Activated CD8-positive, alpha-beta memory T cell treated with anti-CD3 and anti-CD28 coated beads, Interleukin-2, amount 50 U/mL, for 4 hours (primary cell): ENCODE results near the gene PLSCR1.
"Not testable (repeated sequence)": the region's sequence is repeated elsewhere in the genome, so short reads cannot be mapped to it uniquely, and the experiment has no call there.

Experiments
- DNase-seq: peaks from one replicate; pipeline ENCODE4 v3.0.0-alpha.2; 2020

Gene PLSCR1

DNA sequence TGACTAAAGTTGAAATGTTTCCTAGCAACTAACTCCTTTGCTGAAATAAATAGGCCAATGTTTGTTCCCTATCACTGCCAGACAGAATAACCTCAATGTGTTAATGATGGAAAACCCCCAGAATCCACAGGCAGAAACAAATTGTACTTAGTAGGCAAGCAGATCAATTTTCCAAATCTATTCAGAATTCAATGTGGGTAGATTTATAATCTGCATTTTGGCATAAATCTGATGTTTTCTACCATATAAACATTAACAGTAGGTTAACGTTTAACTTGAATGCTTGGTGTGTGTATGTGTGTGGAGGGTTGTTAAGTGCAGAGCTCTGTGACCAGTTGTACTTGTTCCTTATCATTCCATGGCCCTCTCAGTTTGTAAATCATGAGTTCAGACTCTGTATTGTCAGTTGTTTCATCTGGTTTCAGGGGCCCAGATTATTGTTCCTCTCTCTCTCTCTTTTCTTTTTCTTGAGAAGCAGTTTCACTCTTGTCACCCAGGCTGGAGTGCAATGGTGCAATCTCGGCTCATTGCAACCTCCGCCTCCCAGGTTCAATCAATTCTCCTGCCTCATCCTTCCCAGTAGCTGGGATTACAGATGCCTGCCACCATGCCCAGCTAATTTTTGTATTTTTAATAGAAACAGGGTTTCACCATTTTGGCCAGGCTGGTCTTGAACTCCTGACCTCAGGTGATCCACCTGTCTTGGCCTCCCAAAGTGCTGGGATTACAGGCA is 32.8 kb downstream of the PLSCR1 start:
- DNase-seq = no peak

DNA sequence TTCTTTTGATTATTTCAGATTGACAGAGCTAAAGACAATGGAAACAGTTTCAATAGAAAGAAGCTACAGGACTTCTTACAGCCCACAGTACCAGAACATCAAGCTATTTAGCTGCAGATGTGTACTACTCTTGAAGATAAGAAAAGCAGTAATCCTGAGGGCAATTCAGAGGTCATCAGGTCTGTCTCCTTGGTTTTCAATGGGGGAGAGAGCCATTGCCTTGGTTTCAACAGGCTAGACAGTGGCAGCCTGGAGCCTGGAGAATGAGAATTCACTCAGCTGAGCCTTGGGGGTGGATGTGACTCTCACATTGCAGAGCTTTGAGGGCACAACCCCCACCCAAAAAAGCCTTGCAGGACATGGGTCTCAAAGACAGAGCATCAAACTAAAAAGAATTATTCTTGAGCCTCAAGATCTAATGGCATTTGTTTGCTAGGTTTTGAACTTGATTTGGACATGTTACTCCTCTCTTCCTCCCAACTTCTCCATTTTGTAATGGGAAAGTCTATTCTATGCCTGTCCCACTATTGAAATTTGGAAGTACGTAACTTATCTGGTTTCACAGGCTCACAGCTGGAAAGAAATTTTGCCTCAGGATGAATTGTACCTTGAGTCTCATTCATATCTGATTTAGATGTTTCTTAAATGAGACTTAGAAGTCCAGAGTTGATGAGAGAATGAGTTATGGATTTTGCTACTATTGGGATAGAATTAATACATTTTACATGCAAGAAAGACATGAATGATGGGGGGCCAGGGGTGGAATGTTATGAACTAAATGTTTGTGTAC is 36.9 kb downstream of the PLSCR1 start:
- no peak for DNase-seq

DNA sequence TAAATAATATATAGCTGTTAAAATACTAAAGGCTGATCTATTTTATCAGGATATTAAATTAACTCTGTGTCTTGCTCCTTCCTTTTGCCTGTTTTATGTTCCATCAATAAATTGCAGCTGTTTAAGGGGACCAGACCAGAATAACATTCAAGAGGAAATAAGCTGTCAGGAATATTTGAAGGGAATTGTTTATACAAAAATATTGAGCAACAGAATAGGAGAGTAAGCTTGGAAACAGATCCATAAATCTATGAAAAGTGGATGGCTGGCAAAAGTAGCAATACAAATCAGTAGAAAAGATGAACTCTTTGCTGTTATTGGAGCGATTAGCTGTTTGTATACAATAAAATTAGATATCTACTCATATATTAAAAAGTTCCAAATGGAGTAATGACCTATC is 38.9 kb downstream of the PLSCR1 start:
- DNase-seq = no peak

DNA sequence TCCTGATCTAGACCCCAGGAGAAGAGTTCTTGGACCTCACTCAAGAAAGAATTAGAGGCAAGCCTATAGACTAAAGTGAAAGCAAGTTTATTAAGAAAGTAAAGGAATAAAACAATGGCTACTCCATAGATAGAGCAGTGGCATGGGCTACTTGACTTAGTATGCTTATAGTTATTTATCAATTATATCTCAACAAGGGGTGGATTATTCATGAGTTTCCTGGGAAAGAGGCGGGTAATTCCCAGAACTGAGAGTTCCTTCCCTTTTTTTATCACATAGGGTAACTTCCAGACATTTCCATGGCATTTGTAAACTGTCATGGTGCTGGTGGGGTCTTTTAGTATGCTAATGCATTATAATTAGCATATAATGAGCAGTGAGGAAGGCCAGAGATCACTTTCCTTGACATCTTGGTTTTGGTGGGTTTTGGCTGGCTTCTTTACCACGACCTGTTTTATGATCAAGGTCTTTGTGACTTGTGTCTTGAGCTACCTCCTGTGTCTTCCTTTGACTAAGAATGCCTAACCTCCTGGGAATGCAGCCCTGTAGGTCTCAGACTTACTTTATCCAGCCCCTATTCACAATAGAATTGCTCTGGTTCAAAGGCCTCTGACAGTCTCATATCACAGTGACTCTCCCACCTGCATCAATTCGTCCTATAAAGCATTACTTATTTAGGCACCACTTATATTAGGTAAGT is 39.8 kb downstream of the PLSCR1 start:
- DNase-seq = no peak

DNA sequence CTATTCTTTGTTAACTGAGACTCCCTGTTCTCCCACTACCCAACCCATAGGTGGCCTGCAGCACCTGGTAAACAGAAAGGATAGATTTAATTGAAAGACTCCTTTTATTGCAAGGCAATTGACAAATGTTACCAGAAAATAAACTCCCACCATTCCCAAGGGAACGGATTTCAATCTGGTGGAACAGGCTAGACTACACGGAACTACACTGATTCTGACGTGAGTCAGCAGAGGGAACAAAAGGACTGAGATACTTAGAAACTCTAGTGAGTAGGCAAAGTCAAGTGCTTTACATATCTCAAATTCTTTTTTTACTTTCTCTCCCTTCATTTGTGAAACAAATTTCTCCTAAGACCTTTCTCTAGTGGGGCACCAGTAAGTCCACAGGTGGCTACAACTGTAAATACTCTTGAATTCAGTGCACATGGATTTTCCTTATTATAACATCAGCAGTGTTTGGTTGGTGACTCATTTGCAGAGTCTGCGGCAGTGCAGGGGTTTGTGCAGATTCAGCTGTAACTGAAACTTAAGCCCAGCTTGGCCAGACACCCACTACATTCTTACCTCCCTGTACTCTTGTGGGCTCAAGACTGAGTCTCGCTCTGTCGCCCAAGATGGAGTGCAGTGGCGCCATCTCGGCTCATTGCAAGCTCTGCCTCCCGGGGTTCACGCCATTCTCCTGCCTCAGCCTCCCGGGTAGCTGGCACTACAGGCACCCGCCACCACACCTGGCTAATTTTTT is 40.8 kb downstream of the PLSCR1 start:
- no peak for DNase-seq

DNA sequence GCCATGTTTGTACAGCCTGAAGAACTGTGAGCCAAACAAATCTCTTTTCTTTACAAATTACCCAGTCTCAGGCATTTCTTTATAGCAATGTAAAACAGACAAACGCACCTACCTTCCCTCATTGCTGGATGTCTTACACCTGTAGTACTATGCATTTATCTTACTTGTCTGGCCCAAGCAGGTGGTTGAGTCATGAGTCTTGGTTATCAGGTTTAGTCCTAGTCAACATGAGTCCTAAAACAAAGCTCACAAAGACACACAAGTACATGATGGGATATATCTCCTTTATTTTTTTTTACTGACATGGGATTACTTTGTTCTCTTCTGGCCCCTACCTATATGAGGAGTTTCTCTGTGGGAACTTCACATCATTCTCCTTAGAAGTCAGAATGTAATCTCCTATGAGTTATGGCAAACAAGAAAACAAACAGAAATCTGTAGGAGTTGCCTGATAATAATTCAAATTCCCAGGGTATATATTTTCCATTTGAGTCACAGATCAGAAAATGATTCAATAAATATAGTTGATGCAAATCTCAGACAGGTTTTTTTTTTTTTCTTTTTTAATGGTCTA is 41.4 kb downstream of the PLSCR1 start:
- DNase-seq = no peak

DNA sequence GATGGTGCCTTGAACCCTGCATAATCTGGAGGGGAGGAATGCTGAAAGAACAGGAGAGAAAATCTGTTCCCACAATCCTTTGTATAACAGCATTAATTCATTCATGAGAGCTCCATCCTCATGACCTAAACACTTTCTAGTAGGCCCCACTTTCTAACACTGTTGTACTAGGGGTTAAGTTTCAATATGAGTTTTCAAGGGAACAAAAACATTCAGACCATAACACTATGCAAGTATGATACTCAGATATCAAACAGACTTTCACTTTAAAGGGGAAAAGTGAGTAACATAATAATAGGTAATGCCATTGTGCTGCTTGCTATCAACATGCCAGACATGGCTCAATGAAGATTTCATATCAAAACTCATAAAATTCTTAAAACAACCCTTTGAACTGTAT is 42.7 kb downstream of the PLSCR1 start:
- no peak for DNase-seq

DNA sequence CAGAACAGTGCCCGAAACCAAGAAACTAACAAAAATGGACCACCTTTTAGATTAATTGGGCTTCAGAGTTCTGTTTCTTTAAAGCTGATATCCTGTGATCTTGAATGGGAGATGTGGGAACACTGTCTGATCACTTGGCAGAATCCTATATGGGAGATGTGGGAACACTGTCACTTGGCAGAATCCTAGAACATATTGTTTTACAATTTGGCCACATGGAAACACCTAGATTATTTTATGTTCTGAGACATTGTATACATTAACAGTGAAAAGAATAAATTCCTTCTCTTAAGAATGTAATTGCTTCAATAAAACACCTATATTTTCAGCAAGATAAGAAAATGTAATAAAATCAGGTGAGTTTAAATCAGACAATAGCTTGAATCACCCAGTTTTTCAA is 44.7 kb downstream of the PLSCR1 start:
- DNase-seq = no peak

DNA sequence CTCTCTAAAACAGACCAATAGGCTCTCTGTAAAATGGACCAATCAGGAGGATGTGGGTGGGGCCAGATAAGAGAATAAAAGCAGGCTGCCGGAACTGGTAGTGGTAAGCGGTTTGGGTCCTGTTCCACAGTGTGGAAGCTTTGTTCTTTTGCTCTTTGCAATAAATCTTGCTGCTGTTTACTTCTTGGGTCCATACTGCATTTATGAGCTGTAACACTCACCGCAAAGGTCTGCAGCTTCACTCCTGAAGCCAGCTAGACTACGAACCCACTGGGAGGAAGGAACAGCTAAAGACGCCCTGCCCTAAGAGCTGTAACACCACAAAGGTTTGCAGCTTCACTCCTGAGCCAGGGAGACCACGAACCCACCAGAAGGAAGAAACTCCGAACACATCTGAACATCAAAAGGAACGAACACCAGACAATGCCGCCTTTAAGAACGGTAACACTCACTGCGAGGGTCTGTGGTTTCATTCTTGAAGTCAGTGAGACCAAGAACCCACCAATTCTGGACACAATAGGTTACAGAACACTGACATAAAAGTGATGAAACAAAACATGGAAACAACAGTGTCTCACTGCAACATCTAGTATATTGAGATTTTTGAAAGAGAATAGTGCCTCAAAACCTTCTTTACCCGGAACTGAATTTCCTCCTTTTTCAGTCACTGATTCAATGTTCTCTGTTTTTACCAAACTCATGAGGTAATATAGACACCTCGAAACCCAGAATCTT is 46.2 kb downstream of the PLSCR1 start:
- DNase-seq = no peak

DNA sequence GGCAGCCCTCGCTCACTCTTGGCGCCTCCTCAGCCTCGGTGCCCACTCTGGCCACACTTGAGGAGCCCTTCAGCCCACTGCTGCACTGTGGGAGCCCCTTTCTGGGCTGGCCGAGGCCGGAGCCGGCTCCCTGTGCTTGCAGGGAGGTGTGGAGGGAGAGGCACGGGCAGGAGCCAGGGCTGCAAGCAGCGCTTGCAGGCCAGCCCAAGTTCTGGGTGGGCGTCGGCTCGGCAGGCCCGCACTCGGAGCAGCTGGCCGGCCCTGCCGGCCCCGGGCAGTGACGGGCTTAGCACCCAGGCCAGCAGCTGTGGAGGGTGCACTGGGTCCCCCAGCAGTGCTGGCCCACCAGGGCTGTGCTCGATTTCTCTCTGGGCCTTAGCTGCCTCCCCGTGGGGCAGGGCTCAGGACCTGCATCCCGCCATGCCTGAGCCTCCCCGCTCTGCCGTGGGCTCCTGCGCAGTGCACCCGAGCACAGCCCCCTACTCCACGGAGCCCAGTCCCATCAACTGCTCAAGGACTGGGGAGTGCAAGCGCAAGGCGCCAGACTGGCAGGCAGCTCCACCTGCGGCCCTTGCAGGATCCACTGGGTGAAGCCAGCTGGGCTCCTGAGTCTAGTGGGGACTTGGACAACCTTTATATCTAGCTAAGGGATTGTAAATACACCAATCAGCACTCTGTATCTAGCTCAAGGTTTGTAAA is 47.1 kb downstream of the PLSCR1 start:
- not testable (repeated sequence) for DNase-seq

DNA sequence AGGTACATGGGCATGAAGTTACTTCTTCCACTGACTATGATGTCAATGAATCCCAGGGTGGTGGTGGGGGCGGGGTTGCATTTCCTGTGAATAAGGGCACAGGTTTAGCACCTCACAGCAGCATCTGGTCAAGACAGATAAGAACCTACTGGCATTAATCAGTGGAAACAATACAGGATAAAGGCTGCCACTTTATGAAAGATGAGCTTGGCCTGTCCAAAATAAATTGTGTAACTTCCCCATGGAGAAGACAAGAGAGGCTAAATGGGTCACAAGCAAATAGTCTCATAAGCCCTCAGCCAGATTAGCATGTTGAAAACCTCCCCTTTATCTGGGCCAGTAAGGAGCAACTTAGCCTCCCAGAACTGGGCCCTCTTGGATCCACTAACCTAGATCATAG is 47.7 kb downstream of the PLSCR1 start:
- no peak for DNase-seq

DNA sequence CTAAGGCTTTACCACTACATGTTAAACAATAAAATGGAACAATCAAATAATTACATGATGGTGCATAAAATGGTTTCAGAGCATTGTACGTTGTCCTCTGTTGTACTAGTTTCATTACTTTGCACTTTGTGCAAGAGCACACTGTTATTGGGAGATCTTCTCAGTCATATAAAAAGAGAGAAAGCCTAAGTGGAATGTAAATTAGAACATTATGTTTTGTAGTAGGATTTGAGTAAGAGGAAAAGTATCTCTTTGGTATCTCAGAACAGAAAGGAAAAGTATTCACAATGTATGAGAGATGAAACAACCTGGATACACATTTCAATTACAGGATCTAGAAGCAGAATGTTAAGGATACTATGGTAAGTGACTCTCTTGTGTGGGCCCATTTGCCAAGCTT is 48.2 kb downstream of the PLSCR1 start:
- DNase-seq = no peak

DNA sequence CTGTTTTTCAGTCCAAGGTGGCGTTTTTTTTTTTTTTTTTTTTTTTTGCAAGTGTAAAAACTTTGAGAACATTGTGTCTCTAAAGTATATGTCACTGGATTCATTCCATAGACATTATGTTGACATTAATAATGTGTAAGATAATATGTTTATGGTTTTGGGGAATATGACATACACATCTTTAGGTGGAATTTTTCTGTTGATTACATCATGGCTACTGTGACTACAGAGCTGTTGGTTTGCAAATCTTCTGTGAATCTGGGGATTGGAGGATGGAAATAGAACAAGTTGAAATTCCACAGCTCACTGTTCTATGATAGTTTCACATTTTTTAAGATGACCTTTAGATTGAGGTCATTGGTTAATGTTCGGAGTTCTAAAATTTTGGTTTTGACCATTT is 50.6 kb downstream of the PLSCR1 start:
- no peak for DNase-seq

DNA sequence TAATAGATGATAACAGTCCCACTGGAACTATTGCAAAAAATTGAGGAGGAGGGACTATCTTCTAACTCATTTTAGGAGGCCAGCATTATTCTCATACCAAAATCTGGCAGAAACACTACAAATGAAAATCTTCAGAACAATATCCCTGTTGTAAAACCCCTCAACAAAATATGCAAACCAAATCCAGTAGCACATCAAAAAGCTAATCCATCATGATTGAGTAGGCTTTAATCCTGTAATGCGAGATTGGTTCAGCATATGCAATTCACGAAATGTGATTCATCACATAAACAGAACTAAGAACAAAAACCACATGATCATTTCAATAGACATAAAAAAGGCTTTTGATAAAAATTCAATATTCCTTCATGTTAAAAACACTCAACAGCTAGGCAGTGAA is 51.2 kb downstream of the PLSCR1 start:
- DNase-seq = no peak

DNA sequence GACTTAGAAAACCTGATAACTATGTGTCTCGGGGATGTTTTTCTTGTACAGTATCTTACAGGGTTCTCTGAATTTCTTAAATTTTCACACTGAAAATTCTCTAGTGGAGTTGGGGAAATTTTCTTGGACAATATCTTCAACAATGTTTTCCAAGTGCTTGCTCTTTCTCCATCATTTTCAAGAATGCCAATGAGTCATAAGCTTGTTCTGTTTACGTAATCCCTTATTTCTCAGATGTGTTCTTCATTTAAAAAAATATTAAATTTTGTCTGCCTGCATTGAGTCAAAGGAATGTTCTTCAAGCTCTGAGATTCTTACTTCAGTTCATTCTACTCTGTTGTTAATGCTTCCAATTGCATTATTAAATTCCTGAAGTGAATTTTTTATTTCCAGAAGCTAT is 53.1 kb downstream of the PLSCR1 start:
- no peak for DNase-seq

DNA sequence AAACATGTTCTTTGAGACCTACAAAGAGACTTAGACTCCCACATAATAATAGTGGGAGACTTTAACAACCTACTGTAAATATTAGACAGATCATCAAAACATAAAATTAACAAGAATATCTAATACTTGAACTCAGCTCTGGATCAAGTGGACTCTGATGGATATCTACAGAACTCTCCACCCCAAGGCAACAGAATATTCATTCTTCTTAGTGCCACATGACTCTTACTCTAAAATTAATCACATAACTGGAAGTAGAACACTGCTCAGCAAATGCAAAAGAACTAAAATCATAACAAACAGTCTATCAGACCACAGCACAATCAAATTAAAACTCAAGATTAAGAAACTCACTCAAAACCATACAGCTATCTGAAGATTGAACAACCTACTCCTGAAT is 59.1 kb downstream of the PLSCR1 start:
- no peak for DNase-seq

DNA sequence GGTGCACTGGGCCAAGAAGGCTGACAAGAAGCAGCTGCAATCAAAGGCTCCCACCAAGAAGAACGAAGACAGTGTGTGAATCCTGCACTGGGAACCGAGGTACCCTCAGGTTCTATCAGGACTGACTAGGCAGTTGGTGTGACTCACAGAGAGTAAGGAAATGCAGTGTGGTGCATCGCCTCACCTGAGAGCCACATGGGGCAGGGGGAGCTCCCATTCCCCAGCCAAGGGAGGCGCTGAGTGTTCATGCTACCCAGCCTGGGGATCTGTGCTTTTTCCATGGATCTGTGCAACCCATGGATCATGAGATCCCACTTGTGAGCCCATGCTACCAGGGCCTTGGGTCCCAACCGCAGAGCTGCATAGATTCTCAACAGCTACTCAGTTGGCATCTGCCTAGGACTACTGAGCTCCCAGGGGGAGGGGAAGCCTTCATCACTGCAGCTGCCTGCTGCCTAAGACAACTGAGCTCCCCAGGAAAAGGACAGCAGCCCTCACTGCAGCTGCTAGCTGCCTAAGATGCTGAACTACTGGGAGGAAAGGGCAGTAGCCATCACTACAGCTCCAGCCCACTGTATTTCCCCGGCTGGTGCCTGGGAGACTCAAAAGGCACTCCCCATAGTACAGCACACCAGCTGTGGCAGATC is 68.2 kb downstream of the PLSCR1 start:
- no peak for DNase-seq

DNA sequence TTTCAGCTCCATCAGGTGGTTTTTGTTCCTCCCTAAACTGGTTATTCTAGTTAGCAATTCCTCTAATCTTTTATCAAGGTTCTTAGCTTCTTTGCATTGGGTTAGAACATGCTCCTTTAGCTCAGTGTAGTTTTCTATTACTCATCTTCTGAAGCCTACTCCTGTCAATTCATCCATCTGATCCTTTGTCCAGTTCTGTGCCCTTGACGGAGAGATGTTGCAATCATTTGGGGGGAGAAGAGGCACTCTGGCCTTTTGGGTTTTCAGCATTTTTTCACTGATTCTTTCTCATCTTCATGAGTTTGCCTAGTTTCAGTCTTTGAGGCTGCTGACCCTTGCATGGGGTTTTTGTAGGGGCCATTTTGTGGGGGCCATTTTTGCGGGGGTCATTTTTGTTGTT is 69.4 kb downstream of the PLSCR1 start:
- DNase-seq = not testable (repeated sequence)

DNA sequence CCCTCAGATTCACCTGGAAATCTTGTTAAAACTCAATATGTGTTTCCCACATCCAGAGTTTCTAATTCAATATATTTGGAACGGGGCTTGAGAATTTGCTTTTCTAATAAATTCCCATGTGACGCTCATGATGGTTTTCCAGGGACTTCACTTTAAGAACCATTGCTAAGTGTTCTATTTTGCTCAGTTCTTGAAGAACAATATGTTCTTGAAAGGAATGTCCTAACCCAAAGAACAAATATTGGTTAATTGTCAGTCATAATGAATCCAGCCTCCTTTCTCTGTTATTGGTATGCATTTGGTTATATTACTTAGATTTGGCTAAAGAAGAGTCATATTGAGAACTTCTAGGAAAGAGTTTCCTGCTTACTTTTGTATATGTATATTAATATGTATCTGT is 70.7 kb downstream of the PLSCR1 start:
- DNase-seq = no peak

DNA sequence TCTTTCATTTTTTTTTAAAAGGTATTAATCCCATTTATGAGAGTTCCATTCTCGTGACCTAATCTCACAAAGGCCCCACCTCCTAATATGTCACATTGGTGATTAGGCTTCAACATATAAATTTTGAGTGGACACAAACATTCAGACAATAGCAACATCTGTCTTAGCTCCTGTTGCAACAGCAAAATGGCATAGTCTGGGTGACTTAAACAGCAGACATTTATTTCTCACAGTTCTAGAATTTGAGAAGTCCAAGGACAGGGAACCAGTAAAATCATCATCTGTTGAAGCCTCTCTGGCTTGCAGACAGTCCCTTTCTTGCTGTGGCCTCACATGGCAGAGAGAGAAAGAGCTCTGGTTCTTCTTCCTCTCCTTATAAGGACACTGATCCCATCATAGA is 71.8 kb downstream of the PLSCR1 start:
- no peak for DNase-seq

DNA sequence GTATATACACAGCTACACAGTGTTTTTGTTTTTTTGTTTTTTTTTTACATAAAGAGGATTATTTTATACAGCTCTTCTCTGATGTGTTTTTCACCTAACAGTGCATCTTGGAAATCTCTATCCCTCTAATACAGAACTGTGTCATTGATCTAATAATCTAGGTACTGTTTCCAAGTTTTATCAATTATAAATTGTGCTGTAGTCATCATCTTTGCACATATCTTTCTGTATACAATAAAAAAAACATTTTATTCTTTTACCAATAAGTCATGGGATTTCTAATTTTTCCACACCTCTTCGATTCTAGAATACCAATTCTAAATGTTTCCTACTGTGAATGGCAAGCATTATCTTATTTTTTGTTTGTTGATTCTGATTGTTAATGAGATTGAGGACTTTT is 73.4 kb downstream of the PLSCR1 start:
- no peak for DNase-seq
